Measurements from ENCODE around the gene ABCB1. TPM values are rescaled to one million over a fixed set of nuclear protein-coding genes. Genes with fewer than 3 reads are reported as not detected.

ABCB1 gene
- total and polyA plus RNA-seq, 2 of the 13 experiments (the other 11 are each of a cell fraction or from before 2014, with no cell fraction given), result 42.8 to 52.6 TPM

DNA sequence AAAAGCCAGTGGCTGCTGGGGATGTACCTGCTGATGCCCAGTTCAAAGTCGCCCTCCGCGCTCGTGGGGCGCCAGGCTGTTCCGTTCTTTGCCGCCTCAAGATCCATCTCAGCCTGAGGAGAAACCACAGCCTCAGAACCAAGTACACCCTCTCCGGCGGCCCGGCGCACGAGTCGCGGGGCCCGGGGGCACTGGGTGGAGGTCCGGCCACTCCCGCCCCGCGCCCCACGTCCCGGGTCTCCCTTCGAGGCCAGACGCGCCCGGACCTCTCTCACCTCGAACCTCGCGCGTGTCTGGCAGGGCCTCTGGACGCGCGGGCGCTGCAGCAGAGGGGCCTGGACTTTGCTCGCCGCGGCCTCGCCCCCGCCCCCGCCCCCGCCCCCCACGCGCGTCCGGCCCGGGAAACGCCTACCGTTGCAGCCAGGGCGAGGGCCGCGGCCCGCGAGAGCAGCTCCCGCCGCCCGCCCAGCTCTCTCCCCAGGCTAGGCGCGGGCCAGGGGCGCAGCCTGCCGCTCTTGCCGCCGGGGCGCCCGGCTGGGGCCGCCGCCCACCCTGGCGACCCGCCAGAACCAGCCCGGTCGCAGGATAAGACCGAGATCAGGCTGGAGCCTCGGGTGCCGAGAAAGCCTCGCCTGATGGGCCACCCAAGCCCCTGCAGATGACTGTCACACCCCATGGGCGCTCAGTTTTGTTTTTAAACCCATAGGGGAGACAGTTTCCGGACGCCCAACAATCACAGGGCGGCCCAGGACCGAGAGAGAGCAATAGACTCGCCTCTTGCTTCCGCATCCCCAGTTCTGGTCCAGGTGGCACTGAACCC lies 125.1 kb downstream of the ABCB1 start, which contains the start of gene ABCB4 (continued):
- no peak for TF ChIP-seq CAMTA2 (CRISPR knock-in tag; IDR thresholded peaks at IDR 0.05; ENCODE audit: borderline replicate concordance)
- TF ChIP-seq, protein P1, sequence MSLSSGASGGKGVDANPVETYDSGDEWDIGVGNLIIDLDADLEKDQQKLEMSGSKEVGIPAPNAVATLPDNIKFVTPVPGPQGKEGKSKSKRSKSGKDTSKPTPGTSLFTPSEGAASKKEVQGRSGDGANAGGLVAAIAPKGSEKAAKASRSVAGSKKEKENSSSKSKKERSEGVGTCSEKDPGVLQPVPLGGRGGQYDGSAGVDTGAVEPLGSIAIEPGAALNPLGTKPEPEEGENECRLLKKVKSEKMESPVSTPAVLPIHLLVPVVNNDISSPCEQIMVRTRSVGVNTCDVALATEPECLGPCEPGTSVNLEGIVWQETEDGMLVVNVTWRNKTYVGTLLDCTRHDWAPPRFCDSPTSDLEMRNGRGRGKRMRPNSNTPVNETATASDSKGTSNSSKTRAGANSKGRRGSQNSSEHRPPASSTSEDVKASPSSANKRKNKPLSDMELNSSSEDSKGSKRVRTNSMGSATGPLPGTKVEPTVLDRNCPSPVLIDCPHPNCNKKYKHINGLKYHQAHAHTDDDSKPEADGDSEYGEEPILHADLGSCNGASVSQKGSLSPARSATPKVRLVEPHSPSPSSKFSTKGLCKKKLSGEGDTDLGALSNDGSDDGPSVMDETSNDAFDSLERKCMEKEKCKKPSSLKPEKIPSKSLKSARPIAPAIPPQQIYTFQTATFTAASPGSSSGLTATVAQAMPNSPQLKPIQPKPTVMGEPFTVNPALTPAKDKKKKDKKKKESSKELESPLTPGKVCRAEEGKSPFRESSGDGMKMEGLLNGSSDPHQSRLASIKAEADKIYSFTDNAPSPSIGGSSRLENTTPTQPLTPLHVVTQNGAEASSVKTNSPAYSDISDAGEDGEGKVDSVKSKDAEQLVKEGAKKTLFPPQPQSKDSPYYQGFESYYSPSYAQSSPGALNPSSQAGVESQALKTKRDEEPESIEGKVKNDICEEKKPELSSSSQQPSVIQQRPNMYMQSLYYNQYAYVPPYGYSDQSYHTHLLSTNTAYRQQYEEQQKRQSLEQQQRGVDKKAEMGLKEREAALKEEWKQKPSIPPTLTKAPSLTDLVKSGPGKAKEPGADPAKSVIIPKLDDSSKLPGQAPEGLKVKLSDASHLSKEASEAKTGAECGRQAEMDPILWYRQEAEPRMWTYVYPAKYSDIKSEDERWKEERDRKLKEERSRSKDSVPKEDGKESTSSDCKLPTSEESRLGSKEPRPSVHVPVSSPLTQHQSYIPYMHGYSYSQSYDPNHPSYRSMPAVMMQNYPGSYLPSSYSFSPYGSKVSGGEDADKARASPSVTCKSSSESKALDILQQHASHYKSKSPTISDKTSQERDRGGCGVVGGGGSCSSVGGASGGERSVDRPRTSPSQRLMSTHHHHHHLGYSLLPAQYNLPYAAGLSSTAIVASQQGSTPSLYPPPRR (CRISPR knock-in tag; IDR thresholded peaks at IDR 0.05; ENCODE audit: borderline replicate concordance), result no peak
- TF ChIP-seq NCOR1 (IDR thresholded peaks at IDR 0.05; ENCODE audit: borderline replicate concordance, low read length), result 0 out of 2 replicates have a peak, but pooled peaks have one; percentile 25
- TF ChIP-seq RXRB (CRISPR knock-in tag; IDR thresholded peaks at IDR 0.05; ENCODE audit: borderline replicate concordance), result no peak
- TF ChIP-seq, protein P2, sequence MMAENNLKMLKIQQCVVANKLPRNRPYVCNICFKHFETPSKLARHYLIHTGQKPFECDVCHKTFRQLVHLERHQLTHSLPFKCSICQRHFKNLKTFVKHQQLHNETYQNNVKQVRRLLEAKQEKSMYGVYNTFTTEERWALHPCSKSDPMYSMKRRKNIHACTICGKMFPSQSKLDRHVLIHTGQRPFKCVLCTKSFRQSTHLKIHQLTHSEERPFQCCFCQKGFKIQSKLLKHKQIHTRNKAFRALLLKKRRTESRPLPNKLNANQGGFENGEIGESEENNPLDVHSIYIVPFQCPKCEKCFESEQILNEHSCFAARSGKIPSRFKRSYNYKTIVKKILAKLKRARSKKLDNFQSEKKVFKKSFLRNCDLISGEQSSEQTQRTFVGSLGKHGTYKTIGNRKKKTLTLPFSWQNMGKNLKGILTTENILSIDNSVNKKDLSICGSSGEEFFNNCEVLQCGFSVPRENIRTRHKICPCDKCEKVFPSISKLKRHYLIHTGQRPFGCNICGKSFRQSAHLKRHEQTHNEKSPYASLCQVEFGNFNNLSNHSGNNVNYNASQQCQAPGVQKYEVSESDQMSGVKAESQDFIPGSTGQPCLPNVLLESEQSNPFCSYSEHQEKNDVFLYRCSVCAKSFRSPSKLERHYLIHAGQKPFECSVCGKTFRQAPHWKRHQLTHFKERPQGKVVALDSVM (CRISPR knock-in tag; IDR thresholded peaks at IDR 0.05), result 0 out of 2 replicates have a peak, but pooled peaks have one; percentile 24
- no peak for TF ChIP-seq ZNF7 (CRISPR knock-in tag; IDR thresholded peaks at IDR 0.05)
- TF ChIP-seq, protein P3, sequence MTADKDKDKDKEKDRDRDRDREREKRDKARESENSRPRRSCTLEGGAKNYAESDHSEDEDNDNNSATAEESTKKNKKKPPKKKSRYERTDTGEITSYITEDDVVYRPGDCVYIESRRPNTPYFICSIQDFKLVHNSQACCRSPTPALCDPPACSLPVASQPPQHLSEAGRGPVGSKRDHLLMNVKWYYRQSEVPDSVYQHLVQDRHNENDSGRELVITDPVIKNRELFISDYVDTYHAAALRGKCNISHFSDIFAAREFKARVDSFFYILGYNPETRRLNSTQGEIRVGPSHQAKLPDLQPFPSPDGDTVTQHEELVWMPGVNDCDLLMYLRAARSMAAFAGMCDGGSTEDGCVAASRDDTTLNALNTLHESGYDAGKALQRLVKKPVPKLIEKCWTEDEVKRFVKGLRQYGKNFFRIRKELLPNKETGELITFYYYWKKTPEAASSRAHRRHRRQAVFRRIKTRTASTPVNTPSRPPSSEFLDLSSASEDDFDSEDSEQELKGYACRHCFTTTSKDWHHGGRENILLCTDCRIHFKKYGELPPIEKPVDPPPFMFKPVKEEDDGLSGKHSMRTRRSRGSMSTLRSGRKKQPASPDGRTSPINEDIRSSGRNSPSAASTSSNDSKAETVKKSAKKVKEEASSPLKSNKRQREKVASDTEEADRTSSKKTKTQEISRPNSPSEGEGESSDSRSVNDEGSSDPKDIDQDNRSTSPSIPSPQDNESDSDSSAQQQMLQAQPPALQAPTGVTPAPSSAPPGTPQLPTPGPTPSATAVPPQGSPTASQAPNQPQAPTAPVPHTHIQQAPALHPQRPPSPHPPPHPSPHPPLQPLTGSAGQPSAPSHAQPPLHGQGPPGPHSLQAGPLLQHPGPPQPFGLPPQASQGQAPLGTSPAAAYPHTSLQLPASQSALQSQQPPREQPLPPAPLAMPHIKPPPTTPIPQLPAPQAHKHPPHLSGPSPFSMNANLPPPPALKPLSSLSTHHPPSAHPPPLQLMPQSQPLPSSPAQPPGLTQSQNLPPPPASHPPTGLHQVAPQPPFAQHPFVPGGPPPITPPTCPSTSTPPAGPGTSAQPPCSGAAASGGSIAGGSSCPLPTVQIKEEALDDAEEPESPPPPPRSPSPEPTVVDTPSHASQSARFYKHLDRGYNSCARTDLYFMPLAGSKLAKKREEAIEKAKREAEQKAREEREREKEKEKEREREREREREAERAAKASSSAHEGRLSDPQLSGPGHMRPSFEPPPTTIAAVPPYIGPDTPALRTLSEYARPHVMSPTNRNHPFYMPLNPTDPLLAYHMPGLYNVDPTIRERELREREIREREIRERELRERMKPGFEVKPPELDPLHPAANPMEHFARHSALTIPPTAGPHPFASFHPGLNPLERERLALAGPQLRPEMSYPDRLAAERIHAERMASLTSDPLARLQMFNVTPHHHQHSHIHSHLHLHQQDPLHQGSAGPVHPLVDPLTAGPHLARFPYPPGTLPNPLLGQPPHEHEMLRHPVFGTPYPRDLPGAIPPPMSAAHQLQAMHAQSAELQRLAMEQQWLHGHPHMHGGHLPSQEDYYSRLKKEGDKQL (CRISPR knock-in tag; IDR thresholded peaks at IDR 0.05; ENCODE audit: low read depth), result no peak
- no peak for TF ChIP-seq MAF1 (CRISPR knock-in tag; IDR thresholded peaks at IDR 0.05; ENCODE audit: borderline replicate concordance)
- TF ChIP-seq TAF15 (IDR thresholded peaks at IDR 0.05; ENCODE audit: low read depth, low read length, poor library complexity, severe bottlenecking), result no peak
- no peak for TF ChIP-seq ZBTB1 (CRISPR knock-in tag; IDR thresholded peaks at IDR 0.05; ENCODE audit: borderline replicate concordance)
- TF ChIP-seq, protein P4, sequence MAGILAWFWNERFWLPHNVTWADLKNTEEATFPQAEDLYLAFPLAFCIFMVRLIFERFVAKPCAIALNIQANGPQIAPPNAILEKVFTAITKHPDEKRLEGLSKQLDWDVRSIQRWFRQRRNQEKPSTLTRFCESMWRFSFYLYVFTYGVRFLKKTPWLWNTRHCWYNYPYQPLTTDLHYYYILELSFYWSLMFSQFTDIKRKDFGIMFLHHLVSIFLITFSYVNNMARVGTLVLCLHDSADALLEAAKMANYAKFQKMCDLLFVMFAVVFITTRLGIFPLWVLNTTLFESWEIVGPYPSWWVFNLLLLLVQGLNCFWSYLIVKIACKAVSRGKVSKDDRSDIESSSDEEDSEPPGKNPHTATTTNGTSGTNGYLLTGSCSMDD (CRISPR knock-in tag; IDR thresholded peaks at IDR 0.05), result no peak
- TF ChIP-seq CENPT (CRISPR knock-in tag; IDR thresholded peaks at IDR 0.05; ENCODE audit: low read depth), result no peak
- no peak for TF ChIP-seq ZNF24 (IDR thresholded peaks at IDR 0.05)
- TF ChIP-seq ZNF296 (CRISPR knock-in tag; conservative IDR thresholded peaks at IDR 0.05), result 0 out of 2 replicates have a peak, but pooled peaks have one; percentile 75
- TF ChIP-seq SP5 (CRISPR knock-in tag; IDR thresholded peaks at IDR 0.05; ENCODE audit: borderline replicate concordance, low read depth), result 0 out of 2 replicates have a peak, but pooled peaks have one; percentile 14
